ENCODE results near the gene CXCL13.

CXCL13 gene

DNA sequence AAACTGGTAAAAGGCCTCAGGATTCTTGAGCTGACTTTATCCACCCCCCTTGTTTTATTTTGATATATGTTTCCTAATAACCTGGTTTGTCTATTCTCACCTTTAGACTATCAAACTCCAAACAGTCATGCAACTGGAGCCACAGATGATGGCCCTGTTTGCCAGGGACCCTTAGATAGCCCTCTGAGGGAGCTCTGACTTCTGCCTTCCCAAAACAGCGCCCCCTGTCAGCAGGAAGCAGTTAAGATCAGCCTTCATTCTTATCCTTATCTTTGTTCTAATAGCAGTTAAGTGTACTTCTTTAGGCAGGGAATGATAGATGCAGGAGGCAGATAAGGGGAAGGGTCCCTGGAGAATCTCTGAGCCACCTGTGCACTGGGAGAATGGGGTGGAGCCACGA, 27.5 kb upstream of the CXCL13 start:
- TF ChIP-seq, protein P1, sequence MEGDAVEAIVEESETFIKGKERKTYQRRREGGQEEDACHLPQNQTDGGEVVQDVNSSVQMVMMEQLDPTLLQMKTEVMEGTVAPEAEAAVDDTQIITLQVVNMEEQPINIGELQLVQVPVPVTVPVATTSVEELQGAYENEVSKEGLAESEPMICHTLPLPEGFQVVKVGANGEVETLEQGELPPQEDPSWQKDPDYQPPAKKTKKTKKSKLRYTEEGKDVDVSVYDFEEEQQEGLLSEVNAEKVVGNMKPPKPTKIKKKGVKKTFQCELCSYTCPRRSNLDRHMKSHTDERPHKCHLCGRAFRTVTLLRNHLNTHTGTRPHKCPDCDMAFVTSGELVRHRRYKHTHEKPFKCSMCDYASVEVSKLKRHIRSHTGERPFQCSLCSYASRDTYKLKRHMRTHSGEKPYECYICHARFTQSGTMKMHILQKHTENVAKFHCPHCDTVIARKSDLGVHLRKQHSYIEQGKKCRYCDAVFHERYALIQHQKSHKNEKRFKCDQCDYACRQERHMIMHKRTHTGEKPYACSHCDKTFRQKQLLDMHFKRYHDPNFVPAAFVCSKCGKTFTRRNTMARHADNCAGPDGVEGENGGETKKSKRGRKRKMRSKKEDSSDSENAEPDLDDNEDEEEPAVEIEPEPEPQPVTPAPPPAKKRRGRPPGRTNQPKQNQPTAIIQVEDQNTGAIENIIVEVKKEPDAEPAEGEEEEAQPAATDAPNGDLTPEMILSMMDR (IDR thresholded peaks at IDR 0.05; ENCODE audit: low read depth, low read length), result no peak
- no peak overlapping the region for H3K4me3 ChIP-seq (ENCODE audit: low read depth, low read length)

DNA sequence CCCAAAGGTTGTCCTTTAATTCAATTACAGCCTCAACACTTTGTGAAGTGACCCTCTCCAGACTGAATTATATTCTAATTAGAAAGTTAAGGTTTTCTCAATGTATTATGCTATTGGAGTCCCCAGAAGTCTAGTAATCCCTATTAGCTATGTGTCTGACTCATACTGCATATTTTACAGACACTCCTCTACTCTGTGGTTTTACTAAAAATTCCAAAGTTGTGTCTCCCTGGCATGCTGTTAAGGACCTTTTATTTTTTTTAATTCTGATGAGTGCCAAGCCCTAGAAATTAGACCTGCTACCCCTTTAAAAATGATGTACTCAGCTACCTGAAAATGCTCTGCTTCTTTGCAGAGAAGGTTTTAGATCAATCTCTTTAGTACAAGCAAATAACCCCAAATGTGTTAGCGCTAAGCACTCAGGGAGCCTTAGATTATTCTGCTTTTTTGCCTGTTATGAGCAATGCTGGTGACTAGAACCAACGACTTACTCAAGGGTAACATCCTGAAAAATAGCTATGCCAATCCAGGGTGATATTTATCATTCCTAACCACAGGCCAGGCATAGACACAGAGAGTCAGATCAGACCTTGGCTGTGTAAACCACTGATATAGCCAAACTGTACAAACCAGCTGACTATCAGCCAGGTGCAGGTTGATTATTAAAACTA, 26.1 kb upstream of the CXCL13 start:
- no peak overlapping the region for H3K4me3 ChIP-seq (ENCODE audit: low read depth, low read length)
- TF ChIP-seq, protein P1 (IDR thresholded peaks at IDR 0.05; ENCODE audit: low read depth, low read length), result no peak

DNA sequence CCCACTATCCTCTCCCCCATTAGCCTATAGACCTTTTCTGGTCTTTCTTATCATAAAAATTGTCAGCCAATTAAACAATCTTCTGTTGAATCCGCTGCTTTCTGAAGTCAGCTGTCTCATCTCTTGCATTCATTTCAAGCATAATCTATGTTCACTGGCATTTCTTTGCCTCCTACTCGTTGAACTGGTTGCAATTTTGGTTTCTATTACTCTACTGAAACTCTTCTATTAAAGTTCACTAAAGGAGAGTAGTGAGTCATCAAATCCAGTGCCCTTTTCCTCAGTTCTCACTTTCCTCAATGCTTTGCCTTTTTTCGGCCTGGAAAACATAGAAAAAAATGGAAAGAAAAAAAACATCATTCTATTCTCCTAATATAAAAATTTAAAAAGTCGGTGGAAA, 23.9 kb upstream of the CXCL13 start:
- TF ChIP-seq, protein P1 (IDR thresholded peaks at IDR 0.05; ENCODE audit: low read depth, low read length), result no peak
- H3K4me3 ChIP-seq (ENCODE audit: low read depth, low read length), result no peak overlapping the region

DNA sequence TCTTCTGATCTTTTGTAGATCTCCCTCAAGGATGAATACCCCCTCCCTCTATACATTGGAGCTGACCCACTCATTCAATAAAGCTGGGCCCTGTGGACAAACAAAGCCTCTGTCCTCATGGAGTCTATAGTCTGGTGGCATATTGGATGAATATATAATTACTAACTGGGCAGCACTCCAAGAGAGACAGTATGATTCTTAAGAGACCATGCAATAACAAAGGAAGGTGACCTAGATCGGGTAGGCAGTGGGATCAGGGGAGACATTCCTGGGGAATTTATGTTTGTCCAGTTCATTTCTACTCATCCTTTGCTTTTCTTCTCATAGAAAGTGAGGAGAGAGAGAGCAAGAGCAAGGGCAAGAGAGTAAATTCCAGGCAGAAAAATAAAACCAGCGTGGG, 23.5 kb upstream of the CXCL13 start:
- no peak overlapping the region for H3K4me3 ChIP-seq (ENCODE audit: low read depth, low read length)
- TF ChIP-seq, protein P1 (IDR thresholded peaks at IDR 0.05; ENCODE audit: low read depth, low read length), result no peak

DNA sequence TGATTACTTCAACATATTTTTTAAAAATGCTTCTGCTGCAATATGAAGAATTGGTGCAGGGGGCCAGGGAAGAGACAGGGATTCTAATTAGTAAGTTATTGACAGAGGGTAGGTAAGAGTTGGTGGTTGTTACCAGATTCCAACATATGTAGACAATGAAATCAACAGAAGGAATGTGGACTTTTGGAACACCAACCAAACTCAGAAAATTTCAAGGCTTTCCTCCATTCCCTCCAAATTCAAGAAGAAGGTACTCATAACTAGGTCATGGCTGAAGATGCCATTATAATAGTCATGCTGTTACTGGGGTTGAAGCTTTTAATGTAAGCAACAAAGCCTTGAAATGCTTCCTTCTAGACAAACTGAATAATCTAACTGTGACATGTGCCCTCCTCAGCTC, 22.9 kb upstream of the CXCL13 start:
- TF ChIP-seq, protein P1 (IDR thresholded peaks at IDR 0.05; ENCODE audit: low read depth, low read length), result no peak
- H3K4me3 ChIP-seq (ENCODE audit: low read depth, low read length), result no peak overlapping the region

DNA sequence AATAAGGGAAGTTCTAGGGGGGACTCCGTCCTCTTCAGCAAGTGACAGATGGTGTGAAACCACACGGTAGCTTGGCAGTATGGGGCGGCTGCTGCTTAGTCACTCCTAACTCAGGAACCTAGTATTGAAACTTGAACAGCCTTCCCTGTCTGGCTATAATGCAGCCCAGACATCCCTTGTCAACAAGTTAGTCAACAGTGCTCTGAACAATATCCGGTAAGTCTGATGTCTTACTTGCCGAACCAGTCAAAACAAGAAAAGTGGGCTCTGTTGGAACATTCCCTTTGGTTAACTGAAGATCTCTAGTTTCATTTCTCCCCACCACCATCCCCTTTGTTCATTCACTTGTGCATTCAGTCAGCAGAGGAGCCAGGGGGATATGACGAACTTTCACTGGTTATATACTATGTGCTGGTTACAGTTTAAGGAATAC, 18.7 kb upstream of the CXCL13 start:
- H3K4me3 ChIP-seq (ENCODE audit: low read depth, low read length), result no peak overlapping the region
- TF ChIP-seq, protein P1 (IDR thresholded peaks at IDR 0.05; ENCODE audit: low read depth, low read length), result no peak

DNA sequence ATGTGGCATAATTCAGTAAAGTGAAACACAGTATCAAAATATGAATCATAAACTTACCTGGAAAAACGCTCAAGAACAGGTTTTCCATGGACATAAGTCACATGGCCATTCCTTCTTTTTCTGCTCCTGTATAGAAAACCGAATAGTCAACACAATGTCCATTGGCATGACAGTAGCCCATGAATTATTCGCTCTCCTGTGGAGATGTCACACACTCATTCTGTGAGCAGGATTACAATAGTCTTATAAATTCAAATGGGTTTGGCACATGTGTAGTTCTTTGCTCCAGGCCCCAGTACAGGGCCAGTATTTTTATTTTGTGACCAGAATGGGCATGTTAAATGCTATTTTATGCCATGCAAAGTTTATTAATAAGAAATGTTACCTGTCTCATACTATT, 15.1 kb upstream of the CXCL13 start:
- TF ChIP-seq, protein P1 (IDR thresholded peaks at IDR 0.05; ENCODE audit: low read depth, low read length), result no peak
- H3K4me3 ChIP-seq (ENCODE audit: low read depth, low read length), result no peak overlapping the region

Measured in WI38 (cell line).